Measurements from ENCODE around the gene DDX31.

- TF ChIP-seq REST (IDR thresholded peaks at IDR 0.05; ENCODE audit: insufficient read depth in 1 of 2, low read depth in 2 of 2, low read length in 2 of 2) (no peak), FOXP2 (optimal IDR thresholded peaks at IDR 0.05; ENCODE audit: borderline replicate concordance, extremely low read depth, extremely low read length, insufficient read depth) (no peak), POLR2AphosphoS5 (IDR thresholded peaks at IDR 0.05; ENCODE audit: low read depth, low read length) (no peak)
Measured at GRCh38 chr9:132547436-132547835, 122.3 kb downstream of the DDX31 start.
